HCT116 (cell line): ENCODE results near the gene ZNF606. TPM values are rescaled to one million over a fixed set of nuclear protein-coding genes. Genes with fewer than 3 reads are reported as not detected.

Source experiments
- ATAC-seq: fragments of 200-7000 bp; cut with Tn5 transposase; 2 replicates; pipeline ENCODE4 v1.9.1; 2020; ENCODE audit warnings: mild to moderate bottlenecking, moderate library complexity
- BruUV-seq: library from RNA; stranded (reverse); fragments of 400-500 nt; replicated peaks from 2 replicates; lab custom pipeline; 2021; lab: Mats Ljungman, UMichigan
- CTCF ChIA-PET: fragments of 300-600 bp; sonication (Branson Sonifier 250); formaldehyde crosslinking; loops from one replicate; lab custom pipeline; 2021; ENCODE audit warnings: antibody characterized with exemption; lab: Charles Lee
- POLR2A ChIA-PET: fragments of 300-600, 350-600 bp; sonication (Branson Sonifier 250); formaldehyde crosslinking; loops from one replicate; lab custom pipeline; 2021; ENCODE audit warnings: antibody characterized with exemption; lab: Charles Lee
- RAD21 ChIA-PET, 2 experiments: fragments of 300-600 bp; sonication (Branson Sonifier 250); formaldehyde crosslinking; loops; one replicate each; lab custom pipeline; 2023; ENCODE audit warnings: low total read pairs in 2 of 2; ENCODE audit not compliant: uncharacterized antibody in 2 of 2, unreplicated experiment in 2 of 2, low non-redundant PET in 1 of 2; lab: Charles Lee
- DNase-seq: peaks from one replicate; pipeline ENCODE4 v3.0.0-alpha.2; 2010; ENCODE audit warnings: low read depth, low spot score
- H2AFZ ChIP-seq: fragments of 200-600 bp; shearing (Covaris generic), sonication (generic); 2 replicates; pipeline ENCODE4 v1.6.1; 2017; ENCODE audit warnings: low read depth, mixed run types, mixed read lengths, antibody characterized with exemption, low read length; ENCODE audit not compliant: poor library complexity, severe bottlenecking
- H3K27ac ChIP-seq: 2 replicates; pipeline ENCODE4 v1.5.1; 2012; ENCODE audit warnings: low read depth, low read length
- H3K27me3 ChIP-seq: fragments of 200-600 bp; sonication (generic); 2 replicates; pipeline ENCODE4 v1.6.1; 2016; ENCODE audit warnings: mixed run types, low read length, mixed read lengths; ENCODE audit not compliant: insufficient read depth
- H3K36me3 ChIP-seq, 2 experiments: fragments of 200-500 bp in 1 of 2; fragments of 200-600 bp in 1 of 2; sonication (Bioruptor generic) in 1 of 2; sonication (generic) in 1 of 2; 2 replicates each; pipeline versions ENCODE4 v1.5.1 to v1.6.1; 2014 to 2016; ENCODE audit warnings: low read length in 2 of 2, inconsistent platforms in 1 of 2, mixed read lengths in 1 of 2, mixed run types in 1 of 2; ENCODE audit not compliant: insufficient read depth in 2 of 2, control insufficient read depth in 1 of 2
- H3K4me1 ChIP-seq, 2 experiments: fragments of 200-600 bp in 1 of 2; sonication (generic) in 1 of 2; 2 replicates each; pipeline versions ENCODE4 v1.5.1 to v1.6.1; 2012 to 2017; ENCODE audit warnings: low read length in 2 of 2, inconsistent platforms in 1 of 2, mild to moderate bottlenecking in 1 of 2, mixed read lengths in 1 of 2, mixed run types in 1 of 2, moderate library complexity in 1 of 2; ENCODE audit not compliant: insufficient read depth in 2 of 2, control insufficient read depth in 1 of 2
- H3K4me2 ChIP-seq: fragments of 200-600 bp; sonication (generic); 2 replicates; pipeline ENCODE4 v1.6.1; 2017; ENCODE audit warnings: mixed run types, low read length, mixed read lengths
- H3K4me3 ChIP-seq, 2 experiments: fragments of 200-600 bp in 1 of 2; sonication (generic) in 1 of 2; replicated peaks in 1 of 2; 2 replicates each; pipeline ENCODE4 v1.5.1; 2011 to 2016; ENCODE audit warnings: low read length in 2 of 2, control low read depth in 1 of 2, low read depth in 1 of 2, mild to moderate bottlenecking in 1 of 2, mixed read lengths in 1 of 2, mixed run types in 1 of 2
- H3K79me2 ChIP-seq: fragments of 200-600 bp; sonication (generic); 2 replicates; pipeline ENCODE4 v1.6.1; 2017; ENCODE audit warnings: mild to moderate bottlenecking, mixed run types, low read length, moderate library complexity, mixed read lengths; ENCODE audit not compliant: insufficient read depth
- H3K9ac ChIP-seq: fragments of 200-600 bp; sonication (generic); 2 replicates; pipeline ENCODE4 v1.6.1; 2016; ENCODE audit warnings: low read length, mixed read lengths
- H3K9me2 ChIP-seq: fragments of 200-600 bp; sonication (generic), shearing (Covaris generic); 2 replicates; pipeline ENCODE4 v1.6.1; 2017; ENCODE audit warnings: mixed run types, mild to moderate bottlenecking, moderate library complexity; ENCODE audit not compliant: insufficient read depth
- H3K9me3 ChIP-seq, 2 experiments: fragments of 200-500 bp in 1 of 2; fragments of 200-600 bp in 1 of 2; sonication (Bioruptor generic) in 1 of 2; sonication (generic) in 1 of 2; 2 replicates each; pipeline ENCODE4 v1.6.1; 2014 to 2017; ENCODE audit warnings: low read length in 2 of 2, mixed read lengths in 2 of 2, inconsistent platforms in 1 of 2, low read depth in 1 of 2, mild to moderate bottlenecking in 1 of 2, mixed run types in 1 of 2, moderate library complexity in 1 of 2; ENCODE audit not compliant: control insufficient read depth in 1 of 2, insufficient read depth in 1 of 2
- H4K20me1 ChIP-seq: fragments of 200-600 bp; sonication (generic), shearing (Covaris generic); 2 replicates; pipeline ENCODE4 v1.6.1; 2017; ENCODE audit warnings: mixed run types, mild to moderate bottlenecking, moderate library complexity; ENCODE audit not compliant: insufficient read depth
- EGR1 ChIP-seq: IDR thresholded peaks from 2 replicates; pipeline ENCODE4 v1.6.1; 2012; ENCODE audit warnings: low read depth
- ELF1 ChIP-seq: IDR thresholded peaks from 2 replicates; pipeline ENCODE4 v1.6.1; 2012; ENCODE audit warnings: low read depth, borderline replicate concordance
- EZH2 ChIP-seq: fragments of 200-600 bp; sonication (generic); IDR thresholded peaks from 2 replicates; pipeline ENCODE4 v1.6.1; 2017; ENCODE audit warnings: antibody characterized with exemption, mixed run types
- FOSL1 ChIP-seq: IDR thresholded peaks from 2 replicates; pipeline ENCODE4 v1.6.1; 2012; ENCODE audit warnings: low read depth
- JUND ChIP-seq: IDR thresholded peaks from 2 replicates; pipeline ENCODE4 v1.6.1; 2012
- POLR2AphosphoS5 ChIP-seq: IDR thresholded peaks from 2 replicates; pipeline ENCODE4 v1.6.1; 2011; ENCODE audit warnings: mild to moderate bottlenecking, low read depth, low read length, moderate library complexity
- RAD21 ChIP-seq: IDR thresholded peaks from 2 replicates; pipeline ENCODE4 v1.6.1; 2012; ENCODE audit warnings: low read depth, mild to moderate bottlenecking
- SIN3A ChIP-seq: IDR thresholded peaks from 2 replicates; pipeline ENCODE4 v1.6.1; 2012; ENCODE audit warnings: low read depth
- SRF ChIP-seq: IDR thresholded peaks from 2 replicates; pipeline ENCODE4 v1.6.1; 2012; ENCODE audit warnings: low read depth
- YY1 ChIP-seq: IDR thresholded peaks from 2 replicates; pipeline ENCODE4 v1.6.1; 2011; ENCODE audit warnings: low read length, low read depth, moderate library complexity, mild to moderate bottlenecking; ENCODE audit not compliant: insufficient replicate concordance; ENCODE audit errors: extremely low read depth
- ZNF274 ChIP-seq: fragments of 200-500 bp; sonication (Bioruptor generic); IDR thresholded peaks from 2 replicates; pipeline ENCODE4 v1.6.1; 2014; ENCODE audit warnings: mild to moderate bottlenecking, low read depth, low read length, inconsistent platforms
- intact Hi-C: fragments of 100-400 bp; cut with micrococcal nuclease; formaldehyde crosslinking; loops from 2 replicates; pipeline ENCODE4 v1.10.0; 2022
- total RNA-seq: library from RNA; stranded (reverse); gene quantifications from one replicate; pipeline ENCODE4 v1.2.1, GENCODE V29; 2021; ENCODE audit not compliant: unreplicated experiment
- TF ChIP-seq, protein P1 (sequence below): IDR thresholded peaks from 2 replicates; pipeline ENCODE4 v1.6.1; 2011; ENCODE audit warnings: mild to moderate bottlenecking, low read length, moderate library complexity; ENCODE audit not compliant: insufficient replicate concordance; ENCODE audit errors: extremely low read depth
- TF ChIP-seq, protein P2 (sequence below): IDR thresholded peaks from 2 replicates; pipeline ENCODE4 v1.6.1; 2012
- TF ChIP-seq, protein P3 (sequence below), 3 experiments: fragments of 200-600 bp in 1 of 3; sonication (generic) in 1 of 3; IDR thresholded peaks in 2 of 3; conservative IDR thresholded peaks in 1 of 3; 2 replicates each; pipeline ENCODE4 v1.5.1; 2012 to 2017; ENCODE audit warnings: low read depth in 2 of 3, low read length in 2 of 3, antibody characterized with exemption in 1 of 3, borderline replicate concordance in 1 of 3, control low read depth in 1 of 3, mild to moderate bottlenecking in 1 of 3, mixed read lengths in 1 of 3, mixed run types in 1 of 3, moderate library complexity in 1 of 3; ENCODE audit not compliant: insufficient read depth in 1 of 3

The ZNF606 gene
- total RNA-seq, 1 experiment from 2014 or later = 0.05 TPM

DNA sequence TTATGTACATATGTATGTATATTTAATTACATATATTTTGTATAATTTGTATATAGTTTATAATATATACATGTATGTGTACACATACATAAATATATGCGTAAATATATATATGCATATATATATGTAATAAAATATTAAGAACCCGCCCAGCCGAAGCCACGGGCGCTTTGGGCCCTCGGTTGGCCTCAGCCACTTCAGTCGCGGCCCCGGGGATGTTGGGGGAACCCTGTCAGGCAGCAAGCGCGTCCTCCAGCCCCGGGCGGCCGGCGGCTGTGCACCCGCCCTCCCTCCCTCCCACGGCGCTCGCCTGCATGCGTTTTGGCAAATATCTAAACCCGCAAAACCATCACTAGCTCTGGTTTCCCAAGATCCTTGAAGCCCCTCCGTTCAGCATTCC lies 7.9 kb upstream of the ZNF606 start:
- ChIA-PET CTCF (no interaction called here), RAD21 (no interaction called here)
- no peak for DNase-seq
- peaks cover 0 to 11% of the 10 kb centered on the region in 2 experiments; a peak in 2 of 4 replicates for H3K9me3 ChIP-seq
- no peaks in the 10 kb centered on the region for H3K79me2 ChIP-seq
- no peak overlapping the region for H3K9ac ChIP-seq
- no peak overlapping the region for H3K27ac ChIP-seq
- H3K27me3 ChIP-seq = no peaks in the 10 kb centered on the region
- no peak overlapping the region for H3K4me3 ChIP-seq
- no peaks in the 10 kb centered on the region for H3K9me2 ChIP-seq
- intact Hi-C loops = no loop called here
- H3K4me2 ChIP-seq = no peak overlapping the region
- no peak for ATAC-seq
- no peaks in the 10 kb centered on the region for H3K4me1 ChIP-seq
- H3K36me3 ChIP-seq = no peaks in the 10 kb centered on the region
- BruUV-seq = no TSS peak
- TF ChIP-seq, protein P1, sequence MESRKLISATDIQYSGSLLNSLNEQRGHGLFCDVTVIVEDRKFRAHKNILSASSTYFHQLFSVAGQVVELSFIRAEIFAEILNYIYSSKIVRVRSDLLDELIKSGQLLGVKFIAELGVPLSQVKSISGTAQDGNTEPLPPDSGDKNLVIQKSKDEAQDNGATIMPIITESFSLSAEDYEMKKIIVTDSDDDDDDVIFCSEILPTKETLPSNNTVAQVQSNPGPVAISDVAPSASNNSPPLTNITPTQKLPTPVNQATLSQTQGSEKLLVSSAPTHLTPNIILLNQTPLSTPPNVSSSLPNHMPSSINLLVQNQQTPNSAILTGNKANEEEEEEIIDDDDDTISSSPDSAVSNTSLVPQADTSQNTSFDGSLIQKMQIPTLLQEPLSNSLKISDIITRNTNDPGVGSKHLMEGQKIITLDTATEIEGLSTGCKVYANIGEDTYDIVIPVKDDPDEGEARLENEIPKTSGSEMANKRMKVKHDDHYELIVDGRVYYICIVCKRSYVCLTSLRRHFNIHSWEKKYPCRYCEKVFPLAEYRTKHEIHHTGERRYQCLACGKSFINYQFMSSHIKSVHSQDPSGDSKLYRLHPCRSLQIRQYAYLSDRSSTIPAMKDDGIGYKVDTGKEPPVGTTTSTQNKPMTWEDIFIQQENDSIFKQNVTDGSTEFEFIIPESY = no peak
- TF ChIP-seq ELF1 (no peak), POLR2AphosphoS5 (no peak), JUND (no peak), SRF (no peak), EZH2 (no peak), EGR1 (no peak), FOSL1 (no peak), YY1 (no peak), RAD21 (no peak), SIN3A (no peak), ZNF274 (no peak)
- TF ChIP-seq, protein P2, sequence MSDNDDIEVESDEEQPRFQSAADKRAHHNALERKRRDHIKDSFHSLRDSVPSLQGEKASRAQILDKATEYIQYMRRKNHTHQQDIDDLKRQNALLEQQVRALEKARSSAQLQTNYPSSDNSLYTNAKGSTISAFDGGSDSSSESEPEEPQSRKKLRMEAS = no peak
- TF ChIP-seq, protein P3, sequence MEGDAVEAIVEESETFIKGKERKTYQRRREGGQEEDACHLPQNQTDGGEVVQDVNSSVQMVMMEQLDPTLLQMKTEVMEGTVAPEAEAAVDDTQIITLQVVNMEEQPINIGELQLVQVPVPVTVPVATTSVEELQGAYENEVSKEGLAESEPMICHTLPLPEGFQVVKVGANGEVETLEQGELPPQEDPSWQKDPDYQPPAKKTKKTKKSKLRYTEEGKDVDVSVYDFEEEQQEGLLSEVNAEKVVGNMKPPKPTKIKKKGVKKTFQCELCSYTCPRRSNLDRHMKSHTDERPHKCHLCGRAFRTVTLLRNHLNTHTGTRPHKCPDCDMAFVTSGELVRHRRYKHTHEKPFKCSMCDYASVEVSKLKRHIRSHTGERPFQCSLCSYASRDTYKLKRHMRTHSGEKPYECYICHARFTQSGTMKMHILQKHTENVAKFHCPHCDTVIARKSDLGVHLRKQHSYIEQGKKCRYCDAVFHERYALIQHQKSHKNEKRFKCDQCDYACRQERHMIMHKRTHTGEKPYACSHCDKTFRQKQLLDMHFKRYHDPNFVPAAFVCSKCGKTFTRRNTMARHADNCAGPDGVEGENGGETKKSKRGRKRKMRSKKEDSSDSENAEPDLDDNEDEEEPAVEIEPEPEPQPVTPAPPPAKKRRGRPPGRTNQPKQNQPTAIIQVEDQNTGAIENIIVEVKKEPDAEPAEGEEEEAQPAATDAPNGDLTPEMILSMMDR (IDR thresholded peaks at IDR 0.05 in 2 of 3, conservative IDR thresholded peaks at IDR 0.05 in 1 of 3; ENCODE audit: borderline replicate concordance in 1 of 3, insufficient read depth in 1 of 3, low read depth in 2 of 3, low read length in 2 of 3) = no peak
- TF ChIP-seq, all 23 proteins: peak for 0
- Histone ChIP-seq H2AFZ (no peak overlapping the region), H4K20me1 (no peaks in the 10 kb centered on the region)
- POLR2A ChIA-PET = no interaction called here
